GM18870 (cell line): ENCODE results near the gene GCH1.
"Not testable (repeated sequence)": the region's sequence is repeated elsewhere in the genome, so short reads cannot be mapped to it uniquely, and the experiment has no call there.

Source experiments
- ATAC-seq: cut with Tn5 transposase; IDR thresholded peaks from one replicate; pipeline ENCODE4 v1.9.1; 2021; ENCODE audit warnings: moderate library complexity; ENCODE audit not compliant: unreplicated experiment

GCH1 gene

DNA sequence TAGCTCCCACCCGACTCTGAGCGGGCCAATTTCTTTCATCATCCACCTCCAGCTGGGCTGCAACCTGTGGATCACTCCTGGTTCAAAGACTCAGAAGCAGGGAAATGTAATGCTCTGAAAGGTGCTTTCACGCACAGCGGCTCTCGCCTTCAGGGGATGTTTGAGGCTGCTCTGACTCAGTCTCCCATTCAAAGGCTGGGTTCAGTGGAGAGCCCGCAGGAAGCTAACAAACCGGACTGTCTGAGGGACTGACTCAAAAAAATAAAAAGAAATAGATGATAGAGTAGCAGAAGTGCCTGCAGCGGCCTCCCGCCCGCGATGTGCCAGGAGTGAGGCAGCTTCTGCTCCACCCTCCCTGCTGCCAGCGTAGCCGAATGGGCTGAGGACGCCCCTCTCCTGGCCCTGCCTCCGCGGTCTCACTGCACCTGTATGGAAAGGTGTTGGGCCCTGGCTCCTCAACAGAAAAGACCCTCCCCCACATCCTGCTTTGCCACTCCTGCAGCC is 98.0 kb downstream of the GCH1 start:
- ATAC-seq, result no peak

- no peak for ATAC-seq
Measured at GRCh38 chr14:54803926-54804537, 98.6 kb downstream of the GCH1 start.

DNA sequence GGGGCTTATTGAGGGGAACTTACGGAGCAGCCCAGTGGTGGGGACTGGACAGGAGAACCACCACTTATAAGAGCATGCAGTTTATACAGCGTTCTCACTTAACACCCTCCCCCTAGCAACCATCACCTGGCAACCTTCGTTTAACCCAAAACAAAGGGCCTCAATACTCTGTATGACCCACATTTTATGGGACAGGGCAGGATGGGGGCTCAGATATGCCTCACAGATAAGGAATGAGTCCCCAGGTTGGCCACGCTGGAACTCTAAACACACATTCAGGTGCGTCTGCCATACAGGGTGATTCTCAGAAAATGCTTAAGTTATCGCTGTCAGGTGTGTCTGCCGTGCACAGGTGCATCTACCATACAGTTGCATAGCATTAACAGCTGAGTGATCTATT is 99.2 kb downstream of the GCH1 start:
- no peak for ATAC-seq

DNA sequence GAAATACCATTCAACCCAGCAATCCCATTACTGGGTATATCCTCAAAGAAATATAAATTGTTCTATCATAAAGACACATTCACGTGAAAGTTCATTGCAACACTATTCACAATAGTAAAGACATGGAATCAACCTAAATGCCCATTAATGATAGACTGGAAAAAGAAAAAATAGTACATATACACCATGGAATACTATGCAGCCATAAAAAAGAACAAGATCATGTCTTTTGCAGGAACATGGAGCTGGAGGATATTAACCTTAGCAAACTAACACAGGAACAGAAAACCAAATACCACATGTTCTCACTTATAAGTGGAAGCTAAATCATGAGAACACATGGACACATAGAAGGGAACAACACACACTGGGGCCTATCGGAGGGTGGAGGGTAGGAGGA is 101.1 kb downstream of the GCH1 start:
- ATAC-seq, result not testable (repeated sequence)

- ATAC-seq, result no peak
Measured at GRCh38 chr14:54798465-54799124, 104.0 kb downstream of the GCH1 start.

DNA sequence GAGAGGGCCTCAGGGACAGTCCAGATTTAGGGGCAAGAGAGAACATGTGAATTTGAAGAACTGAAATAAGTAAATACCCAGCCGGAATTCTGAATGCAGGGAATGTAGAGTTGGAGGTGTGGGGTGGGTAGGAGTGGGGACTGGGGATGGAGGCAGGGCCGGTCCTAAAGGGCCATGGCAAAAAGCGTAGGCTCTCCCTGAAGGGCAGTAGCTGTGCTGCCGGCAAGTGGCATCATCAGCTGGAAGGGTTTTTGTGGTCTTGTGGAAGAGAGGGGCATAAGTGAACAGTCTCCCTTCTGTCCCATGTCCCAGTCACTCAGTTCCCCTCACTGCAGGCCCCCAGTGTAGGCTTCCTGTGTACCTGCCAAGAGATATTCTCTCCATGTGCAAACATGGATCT is 104.6 kb downstream of the GCH1 start:
- ATAC-seq, result no peak

DNA sequence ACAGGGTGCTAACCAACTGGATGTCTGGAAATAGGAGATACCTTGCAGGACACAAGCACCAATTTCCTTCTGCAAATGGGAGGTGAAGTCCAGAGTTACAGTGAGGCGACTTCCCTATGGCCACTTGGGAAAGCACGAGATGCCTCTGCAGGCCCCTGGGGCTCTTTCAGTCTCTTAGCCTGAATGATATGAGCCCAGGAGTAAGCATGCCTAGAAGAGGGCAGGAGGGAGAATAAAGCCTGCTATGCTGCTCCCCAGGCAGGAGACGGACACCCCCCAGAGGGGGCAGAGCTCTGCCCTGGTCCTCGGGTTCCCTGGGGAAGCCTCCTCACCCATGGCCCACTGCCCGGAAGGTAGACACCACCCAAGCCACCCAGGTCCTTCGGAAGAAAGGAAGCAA is 105.1 kb downstream of the GCH1 start:
- ATAC-seq, result no peak

- no peak for ATAC-seq
Measured at GRCh38 chr14:54796961-54797360, 105.7 kb downstream of the GCH1 start.

GRCh38 chr14:54794796-54795195 is 107.8 kb downstream of the GCH1 start:
- ATAC-seq, result no peak

DNA sequence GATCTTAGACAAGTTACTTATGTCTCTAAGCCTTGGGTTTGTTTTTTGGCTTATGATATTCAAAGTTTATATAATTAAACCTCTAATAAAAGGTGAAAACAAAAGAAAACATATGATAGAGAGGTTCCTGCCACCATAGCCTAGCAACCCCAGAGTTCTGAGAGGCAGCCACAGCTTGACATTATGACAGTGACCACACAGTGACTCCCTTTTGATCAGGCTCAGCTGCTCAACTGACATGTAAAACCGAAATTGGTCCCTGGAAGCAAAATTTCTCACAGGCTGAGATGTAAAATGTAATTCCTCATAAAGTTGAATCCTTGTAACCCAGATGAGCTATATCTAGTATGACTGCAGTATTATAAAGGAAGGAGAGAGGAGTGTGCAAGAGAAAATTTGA is 108.5 kb downstream of the GCH1 start:
- ATAC-seq, result no peak

- no peak for ATAC-seq
Measured at GRCh38 chr14:54792288-54792687, 110.3 kb downstream of the GCH1 start.
